LNCAP (cell line): ENCODE measurements around the gene NUP35.

ENCODE experiments used
- CTCF ChIP-seq: fragments of 450-650 bp; IDR thresholded peaks from 2 replicates; pipeline ENCODE4 v1.5.1; 2017; ENCODE audit warnings: mild to moderate bottlenecking

The NUP35 gene

GRCh38 chr2:183124222-183124956 lies at the start of gene NUP35:
Gene NUP35 (plus strand): TSS chr2:183124443. CDS start chr2:183124458, 15 bp downstream.
- TF ChIP-seq CTCF: no peak

GRCh38 chr2:183078163-183078463 lies 46.1 kb upstream of the NUP35 start:
- TF ChIP-seq CTCF: no peak

GRCh38 chr2:183078464-183079138 lies 45.6 kb upstream of the NUP35 start, which contains the start of gene DUSP19:
Gene DUSP19 (plus strand): TSS chr2:183078747. CDS start chr2:183078934, 187 bp downstream.
- TF ChIP-seq CTCF: no peak

GRCh38 chr2:183079139-183079775 lies 45.0 kb upstream of the NUP35 start:
- TF ChIP-seq CTCF: no peak

GRCh38 chr2:183081911-183082310 lies 42.3 kb upstream of the NUP35 start:
- no peak for TF ChIP-seq CTCF

- no peak for TF ChIP-seq CTCF
These were observed 36.2 kb upstream of the NUP35 start for GRCh38 chr2:183088061-183088460.

GRCh38 chr2:183089192-183089851 lies 34.9 kb upstream of the NUP35 start:
- no peak for TF ChIP-seq CTCF
